Spinal cord (tissue), 10 donors: ENCODE measurements around the gene PLA2G2C. TPM values are rescaled to one million over a fixed set of nuclear protein-coding genes. Genes with fewer than 3 reads are reported as not detected.

ENCODE experiments used
- DNase-seq, 6 donors: peaks; one replicate each; pipeline versions ENCODE4 v3.0.0 to v3.0.0-alpha.2; 2013 to 2015; ENCODE audit warnings: low spot score in 6 of 6, low read depth in 4 of 6
- H3K27ac ChIP-seq: one replicate; pipeline ENCODE4 v1.5.1; 2013; ENCODE audit warnings: low read depth, low read length, control low read depth
- H3K27me3 ChIP-seq: one replicate; pipeline ENCODE4 v1.6.1; 2013; ENCODE audit warnings: low read length; ENCODE audit not compliant: control insufficient read depth, insufficient read depth
- H3K36me3 ChIP-seq: one replicate; pipeline ENCODE4 v1.6.1; 2013; ENCODE audit warnings: low read length; ENCODE audit not compliant: control insufficient read depth, insufficient read depth
- H3K4me1 ChIP-seq: one replicate; pipeline ENCODE4 v1.6.1; 2013; ENCODE audit warnings: low read length; ENCODE audit not compliant: control insufficient read depth, insufficient read depth
- H3K4me3 ChIP-seq: one replicate; pipeline ENCODE4 v1.5.1; 2013; ENCODE audit warnings: low read depth, low read length, control low read depth
- H3K9me3 ChIP-seq: one replicate; pipeline ENCODE4 v1.6.1; 2013; ENCODE audit warnings: low read length; ENCODE audit not compliant: control insufficient read depth, insufficient read depth
- WGBS: methylation state at CpG from one replicate; pipeline ENCODE4 v1.1.5; 2013; ENCODE audit warnings: missing lambda C conversion rate; ENCODE audit not compliant: insufficient coverage; 5-methylcytosine and 5-hydroxymethylcytosine counted together
- polyA plus RNA-seq, 2 donors: library from polyadenylated mRNA; unstranded; fragments of 120-200 nt; gene quantifications; one replicate each; pipeline ENCODE4 v1.2.1, GENCODE V29; 2013; ENCODE audit not compliant: insufficient read length in 2 of 2
- total RNA-seq, 2 donors: library from RNA; depleted of rRNA in 1 of 2; stranded (reverse); fragments of 120-200 nt in 1 of 2; fragments of >200 nt in 1 of 2; gene quantifications; one replicate each; pipeline versions ENCODE4 v1.2.3 to v1.2.4, GENCODE V29; 2013 to 2014
- donor health status: healthy.

Gene PLA2G2C
- total and polyA plus RNA-seq, 4 donors, result 0.08 to 0.40 TPM; not detected in 2

DNA sequence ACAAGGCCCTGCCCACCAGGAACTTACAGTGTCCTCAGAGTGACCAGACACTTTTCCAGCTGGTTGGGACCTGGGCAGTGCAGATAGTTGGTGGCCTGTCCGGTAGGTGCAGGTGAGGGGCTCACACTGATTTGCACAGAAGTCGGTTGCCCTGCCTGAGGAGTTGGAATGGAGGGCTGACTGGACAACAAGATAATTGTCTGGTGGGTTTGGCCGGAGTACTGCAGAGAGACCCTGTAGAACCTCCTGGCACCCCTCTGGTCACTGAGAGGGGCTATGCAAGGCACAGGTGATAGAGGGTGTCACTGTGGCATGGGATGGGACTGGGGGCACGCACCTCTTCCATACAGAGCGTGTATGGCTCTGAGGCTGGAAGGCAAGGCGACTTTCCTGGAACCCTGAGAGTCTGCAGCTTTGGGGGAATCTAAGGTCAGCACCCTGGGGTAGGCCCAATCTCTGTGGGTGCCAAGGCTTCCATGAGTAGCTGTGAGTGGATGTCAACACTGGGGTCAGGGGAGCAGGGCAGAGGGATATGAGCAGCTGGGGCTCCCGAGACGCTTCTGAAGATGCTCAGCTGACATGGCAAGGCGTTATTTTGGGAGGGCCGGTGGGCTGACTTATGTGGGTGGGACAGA is 59.4 kb downstream of the PLA2G2C start:
- WGBS, result 94% methylated on average over 10 of the region's 10 CpGs
- Histone ChIP-seq H3K36me3 (no peaks in the 10 kb centered on the region), H3K27me3 (no peaks in the 10 kb centered on the region)

DNA sequence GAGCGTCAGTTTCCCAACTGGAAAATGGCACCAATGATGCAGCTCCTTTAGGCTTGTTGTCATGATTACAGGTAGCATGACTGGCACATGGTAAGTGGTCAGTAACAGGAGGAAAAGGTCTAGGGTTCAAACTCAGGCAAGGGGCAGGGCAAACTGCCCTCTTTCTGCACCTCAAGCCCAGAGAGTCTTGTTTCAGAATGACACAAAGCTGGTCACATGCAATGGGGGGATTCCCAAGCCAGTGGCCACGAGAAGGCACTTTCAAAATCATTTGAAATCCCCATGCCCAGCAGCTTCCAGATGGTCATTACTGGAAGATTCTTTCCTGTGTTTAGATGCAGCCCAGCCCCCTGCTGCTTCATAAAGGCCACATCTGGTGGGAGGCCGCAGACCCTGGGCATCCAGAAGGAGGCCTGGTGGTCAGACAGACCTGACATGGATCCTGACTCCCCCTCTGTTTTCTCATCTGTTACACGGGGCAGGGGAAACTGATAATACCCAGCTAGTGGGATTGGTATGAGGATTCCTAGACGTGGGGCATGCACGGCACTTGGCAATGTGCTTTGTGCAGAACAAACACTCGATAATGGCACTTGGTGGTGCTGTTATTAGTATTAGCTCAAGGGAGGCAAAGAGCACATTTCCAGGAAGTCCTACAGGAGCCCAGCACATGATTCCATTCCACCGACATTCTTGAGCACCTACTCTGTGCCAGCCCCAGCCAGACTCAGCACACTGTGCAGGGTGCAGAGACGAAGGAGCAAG is 60.1 kb downstream of the PLA2G2C start:
- WGBS, result 85% methylated on average over 7 of the region's 9 CpGs
- Histone ChIP-seq H3K36me3 (no peaks in the 10 kb centered on the region), H3K27me3 (no peaks in the 10 kb centered on the region), H3K4me1 (no peaks in the 10 kb centered on the region), H3K27ac (no peak overlapping the region), H3K4me3 (no peak overlapping the region), H3K9me3 (peaks cover 4% of the 10 kb centered on the region)
- no peak for DNase-seq

More for the DNA sequence above, 59.4 kb downstream of the PLA2G2C start:
- no peaks in the 10 kb centered on the region for H3K4me1 ChIP-seq
- H3K4me3 ChIP-seq, result no peak overlapping the region
- H3K9me3 ChIP-seq, result peaks cover 4% of the 10 kb centered on the region
- DNase-seq, result no peak
- no peak overlapping the region for H3K27ac ChIP-seq

DNA sequence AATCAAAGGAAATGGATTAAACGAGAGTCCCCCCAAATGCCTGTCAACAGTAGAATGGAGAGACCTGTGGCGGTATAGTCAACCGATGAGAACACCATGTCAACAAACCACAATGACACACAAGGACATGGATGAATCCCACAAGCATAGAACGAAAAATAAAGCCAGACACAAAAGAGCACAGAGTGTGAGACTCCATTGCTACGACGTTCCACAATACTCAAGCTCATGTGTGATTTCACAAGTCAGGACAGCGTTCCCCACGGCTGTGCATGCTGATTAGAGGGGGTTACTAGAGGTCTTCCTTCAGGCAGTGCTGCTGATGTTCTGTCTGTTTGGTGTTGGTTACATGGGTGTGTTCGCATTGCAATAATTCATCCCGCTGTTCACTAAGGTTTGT is 61.2 kb downstream of the PLA2G2C start:
- Histone ChIP-seq H3K4me3 (no peak overlapping the region), H3K9me3 (peaks cover 4% of the 10 kb centered on the region), H3K27me3 (no peaks in the 10 kb centered on the region), H3K36me3 (no peaks in the 10 kb centered on the region), H3K27ac (no peak overlapping the region), H3K4me1 (no peaks in the 10 kb centered on the region)
- 45% methylated on average over 5 of the region's 10 CpGs for WGBS
- DNase-seq, result no peak

DNA sequence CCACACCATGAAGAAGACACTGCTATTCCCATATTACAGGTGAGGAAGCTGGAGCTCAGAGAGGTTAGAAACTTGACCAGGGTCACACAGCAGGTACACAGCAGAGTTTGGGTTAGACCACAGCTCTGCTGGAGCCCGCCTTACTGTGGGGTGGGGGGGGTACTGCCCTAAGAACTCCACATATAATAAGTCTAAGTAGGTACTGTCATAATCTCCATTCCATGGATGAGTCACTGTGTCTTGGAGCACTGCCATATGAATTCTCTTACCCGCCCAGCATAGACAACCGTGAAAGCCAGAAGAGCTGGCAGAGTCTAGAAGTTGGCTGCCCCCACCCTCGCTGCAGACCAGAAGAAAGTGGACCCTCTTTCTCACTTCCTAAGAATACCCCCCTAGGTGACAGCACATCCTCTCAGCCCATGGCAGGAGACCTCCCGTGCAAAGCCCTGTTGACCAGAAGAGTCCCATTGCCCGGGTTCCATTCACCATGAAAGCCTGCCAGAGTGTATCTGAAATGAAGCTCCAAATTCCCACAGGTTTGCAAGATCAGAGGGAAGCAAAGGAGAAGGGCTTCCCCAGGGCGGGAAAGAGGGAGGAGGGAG is 61.8 kb downstream of the PLA2G2C start:
- 87% methylated on average over 4 of the region's 7 CpGs for WGBS
- DNase-seq, result no peak
- Histone ChIP-seq H3K36me3 (no peaks in the 10 kb centered on the region), H3K27ac (no peak overlapping the region), H3K4me1 (no peaks in the 10 kb centered on the region), H3K4me3 (no peak overlapping the region), H3K27me3 (no peaks in the 10 kb centered on the region), H3K9me3 (peaks cover 2% of the 10 kb centered on the region)

DNA sequence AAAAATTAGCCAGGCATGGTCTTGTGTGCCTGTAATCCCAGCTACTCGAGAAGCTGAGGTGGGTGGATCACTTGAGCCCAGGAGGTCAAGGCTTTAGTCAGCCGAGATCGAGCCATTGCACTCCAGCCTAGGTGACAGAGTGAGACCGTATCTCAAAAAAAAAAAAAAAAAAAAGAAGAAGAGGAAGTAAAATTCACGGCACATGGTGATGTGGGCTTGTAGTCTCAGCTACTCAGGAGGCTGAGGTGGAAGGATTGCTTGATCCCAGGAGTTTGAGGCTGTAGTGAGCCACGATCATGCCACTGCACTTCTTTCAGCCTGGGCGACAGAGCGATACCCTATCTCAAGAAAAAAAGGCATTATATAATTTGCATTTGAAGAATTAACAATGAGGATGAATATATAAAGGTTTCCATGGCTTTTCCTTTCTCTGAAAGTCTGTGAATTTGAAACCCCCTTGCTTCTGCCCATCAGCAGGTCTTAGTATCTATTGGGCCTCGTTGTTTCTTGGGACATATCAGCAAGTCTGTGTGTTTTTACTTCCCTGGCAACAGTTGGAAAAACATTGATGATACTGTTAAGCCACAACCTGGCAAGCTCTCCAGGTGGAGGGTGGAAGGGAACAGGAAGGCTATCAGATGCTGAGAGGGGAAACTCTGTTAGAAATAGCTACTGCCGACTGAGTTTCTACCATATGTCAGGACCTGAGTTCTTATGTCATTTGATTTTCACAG is 62.4 kb downstream of the PLA2G2C start:
- no peaks in the 10 kb centered on the region for H3K36me3 ChIP-seq
- no CpG with 5 or more reads among the region's 10 CpGs for WGBS

DNA sequence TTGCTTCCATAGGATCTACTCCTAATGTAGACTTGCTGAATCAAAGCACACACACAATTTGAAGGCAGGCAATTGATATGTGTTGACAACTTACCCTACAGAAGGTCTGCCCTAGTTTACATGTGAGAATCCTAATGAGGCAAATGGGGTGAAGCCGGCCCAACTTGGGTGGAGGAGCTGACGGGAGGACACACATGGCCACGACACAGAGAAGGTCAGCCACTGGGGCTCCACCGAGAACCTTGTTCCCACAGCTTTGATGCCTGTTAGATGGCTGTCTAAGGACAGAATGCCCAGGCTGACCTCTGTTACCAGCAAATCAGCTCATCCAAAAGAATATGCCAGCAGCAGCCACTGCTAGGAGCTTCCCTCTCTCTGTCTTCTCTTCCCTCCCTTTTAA is 65.5 kb downstream of the PLA2G2C start:
- no peaks in the 10 kb centered on the region for H3K27me3 ChIP-seq
- H3K4me1 ChIP-seq, result no peaks in the 10 kb centered on the region
- H3K9me3 ChIP-seq, result no peaks in the 10 kb centered on the region
- H3K36me3 ChIP-seq, result no peaks in the 10 kb centered on the region
- H3K27ac ChIP-seq, result no peak overlapping the region
- H3K4me3 ChIP-seq, result no peak overlapping the region
- 96% methylated on average over 4 of the region's 4 CpGs for WGBS
- no peak for DNase-seq

More for the DNA sequence above, 62.4 kb downstream of the PLA2G2C start:
- no peak overlapping the region for H3K27ac ChIP-seq
- H3K27me3 ChIP-seq, result no peaks in the 10 kb centered on the region
- no peaks in the 10 kb centered on the region for H3K9me3 ChIP-seq
- no peak overlapping the region for H3K4me3 ChIP-seq
- H3K4me1 ChIP-seq, result no peaks in the 10 kb centered on the region
- no peak for DNase-seq

DNA sequence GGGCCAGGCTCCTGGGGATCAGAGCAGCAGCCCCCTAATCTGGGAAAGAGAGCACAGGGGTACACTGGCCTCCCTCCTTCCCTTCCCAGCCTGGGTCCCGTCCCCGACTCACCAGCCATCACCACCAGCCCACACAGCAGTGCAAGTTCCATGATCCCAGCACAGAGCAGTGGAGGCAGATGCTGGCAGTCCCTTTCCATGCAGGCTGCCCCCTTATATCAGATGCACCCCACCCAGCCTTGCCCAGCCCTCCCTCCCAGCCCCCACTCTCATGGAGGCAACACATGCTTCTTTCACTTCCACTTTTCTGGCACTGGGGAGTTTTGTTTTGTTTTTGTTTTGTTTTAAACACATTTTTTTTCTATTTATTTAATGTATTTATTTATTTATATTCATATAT is 67.0 kb downstream of the PLA2G2C start, which contains the start of gene PLA2G2D:
TSS of gene PLA2G2D (minus strand) at position 190 of the 400 bp plus-strand sequence. CDS start at position 152, 38 bp downstream.
- 80% methylated on average over 2 of the region's 2 CpGs for WGBS
- no peak within 1 kb of the TSS for H3K27ac ChIP-seq
- H3K4me1 ChIP-seq, result no peaks in the 10 kb centered on the region
- DNase-seq, result no peak
- H3K36me3 ChIP-seq, result no peaks in the 10 kb centered on the region
- H3K9me3 ChIP-seq, result no peaks in the 10 kb centered on the region
- no peak within 1 kb of the TSS for H3K4me3 ChIP-seq
- no peaks in the 10 kb centered on the region for H3K27me3 ChIP-seq

DNA sequence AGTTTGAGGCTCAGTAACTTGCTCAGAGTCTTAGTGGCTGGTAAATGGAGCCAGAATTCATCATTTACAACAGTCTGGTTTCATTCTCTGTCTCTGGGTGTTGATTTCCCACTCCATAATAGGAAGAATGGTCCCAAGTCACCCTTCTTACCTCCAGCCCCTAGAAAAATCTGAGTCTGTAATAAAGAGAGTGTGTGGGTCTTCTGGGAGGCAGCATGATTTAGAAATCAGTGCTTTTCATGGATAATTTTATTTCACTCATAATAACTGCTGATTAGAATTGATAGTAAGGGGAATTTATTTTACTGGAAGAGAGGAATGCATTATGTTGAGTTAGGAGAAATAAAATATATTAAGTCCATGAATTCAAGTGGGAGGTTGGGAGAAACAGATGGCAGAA is 69.1 kb downstream of the PLA2G2C start:
- H3K36me3 ChIP-seq, result no peaks in the 10 kb centered on the region
- H3K4me3 ChIP-seq, result no peak overlapping the region
- no peaks in the 10 kb centered on the region for H3K9me3 ChIP-seq
- DNase-seq, result peak in 1 of 6 donors; percentile 74
- no peak overlapping the region for H3K27ac ChIP-seq
- no peaks in the 10 kb centered on the region for H3K4me1 ChIP-seq
- H3K27me3 ChIP-seq, result no peaks in the 10 kb centered on the region

DNA sequence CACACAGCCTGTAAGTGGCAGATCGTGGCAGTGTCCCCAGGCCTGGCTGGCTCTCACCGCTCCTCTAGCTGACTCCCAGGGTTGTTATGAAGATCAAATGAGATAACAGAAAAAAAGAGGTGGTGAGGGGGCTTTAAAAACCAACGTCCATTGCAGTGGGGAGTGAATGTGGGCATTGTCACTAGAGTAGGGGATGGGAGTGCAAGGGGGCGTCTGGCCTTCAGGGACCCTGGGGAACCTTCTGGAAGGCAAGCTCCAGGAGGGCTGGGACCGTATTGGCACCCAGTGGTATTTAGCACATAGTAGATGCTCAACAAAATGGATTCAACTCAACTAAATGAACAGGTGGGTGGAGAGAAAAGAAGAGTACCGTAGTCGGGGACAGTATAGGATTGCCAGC is 70.4 kb downstream of the PLA2G2C start:
- Histone ChIP-seq H3K36me3 (no peaks in the 10 kb centered on the region), H3K9me3 (no peaks in the 10 kb centered on the region), H3K27me3 (no peaks in the 10 kb centered on the region), H3K4me3 (no peak overlapping the region), H3K27ac (no peak overlapping the region), H3K4me1 (no peaks in the 10 kb centered on the region)
- 93% methylated on average over 4 of the region's 7 CpGs for WGBS
- DNase-seq, result no peak
